Measurements from ENCODE around the gene USP24.

Gene USP24

DNA sequence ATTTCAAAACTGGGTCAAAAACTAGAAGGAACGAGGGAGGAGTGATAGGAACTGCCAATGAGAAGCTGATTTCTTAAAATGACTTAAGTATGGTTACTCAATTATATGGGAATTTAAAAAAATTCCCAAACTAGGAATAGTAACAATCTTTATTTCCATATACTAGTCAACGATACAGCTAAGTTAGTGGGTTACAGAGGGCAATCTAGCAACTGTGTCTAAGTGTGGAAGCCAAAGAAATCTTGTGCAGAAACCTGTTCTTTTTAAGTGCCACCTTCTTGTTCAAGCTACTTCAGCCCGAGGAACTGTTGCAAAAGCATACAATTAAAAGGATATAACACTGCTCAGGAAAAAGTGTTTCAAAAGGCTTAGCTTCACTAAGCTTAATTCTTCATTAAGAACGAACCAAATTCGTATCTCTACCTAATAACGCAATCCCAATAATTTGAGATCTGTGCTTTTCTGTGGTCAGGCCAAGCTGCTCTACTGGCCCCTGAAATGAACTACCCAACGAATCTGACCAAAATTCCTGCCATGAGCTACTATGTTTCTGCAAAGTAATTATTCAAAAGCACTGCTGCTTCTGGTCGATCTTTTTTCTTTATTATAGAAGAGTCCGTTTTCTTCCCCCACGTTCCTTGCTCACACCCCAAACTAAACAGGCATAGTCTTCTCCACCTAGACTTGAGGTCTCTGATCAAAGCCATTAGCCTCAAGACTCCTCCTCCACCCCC, 1.8 kb downstream of the USP24 start:
- H3K27me3 ChIP-seq (replicated peaks; ENCODE audit: control insufficient read depth, insufficient read depth, low read length, poor library complexity, severe bottlenecking): no peaks in the 10 kb centered on the region
- no peak for DNase-seq
- peaks cover 40% of the 10 kb centered on the region for H3K4me1 ChIP-seq (ENCODE audit: control insufficient read depth, insufficient read depth, low read length, poor library complexity, severe bottlenecking)
- H3K9me3 ChIP-seq (ENCODE audit: control insufficient read depth, low read length): no peaks in the 10 kb centered on the region
- H3K27ac ChIP-seq (ENCODE audit: insufficient read depth, low read length, poor library complexity, severe bottlenecking): peak overlapping the region; percentile 87
- no peaks in the 10 kb centered on the region for H3K36me3 ChIP-seq (ENCODE audit: control insufficient read depth, insufficient read depth, low read length)
- H3K4me3 ChIP-seq (ENCODE audit: insufficient read depth, low read depth, low read length, poor library complexity, severe bottlenecking): peak overlapping the region; percentile 85

DNA sequence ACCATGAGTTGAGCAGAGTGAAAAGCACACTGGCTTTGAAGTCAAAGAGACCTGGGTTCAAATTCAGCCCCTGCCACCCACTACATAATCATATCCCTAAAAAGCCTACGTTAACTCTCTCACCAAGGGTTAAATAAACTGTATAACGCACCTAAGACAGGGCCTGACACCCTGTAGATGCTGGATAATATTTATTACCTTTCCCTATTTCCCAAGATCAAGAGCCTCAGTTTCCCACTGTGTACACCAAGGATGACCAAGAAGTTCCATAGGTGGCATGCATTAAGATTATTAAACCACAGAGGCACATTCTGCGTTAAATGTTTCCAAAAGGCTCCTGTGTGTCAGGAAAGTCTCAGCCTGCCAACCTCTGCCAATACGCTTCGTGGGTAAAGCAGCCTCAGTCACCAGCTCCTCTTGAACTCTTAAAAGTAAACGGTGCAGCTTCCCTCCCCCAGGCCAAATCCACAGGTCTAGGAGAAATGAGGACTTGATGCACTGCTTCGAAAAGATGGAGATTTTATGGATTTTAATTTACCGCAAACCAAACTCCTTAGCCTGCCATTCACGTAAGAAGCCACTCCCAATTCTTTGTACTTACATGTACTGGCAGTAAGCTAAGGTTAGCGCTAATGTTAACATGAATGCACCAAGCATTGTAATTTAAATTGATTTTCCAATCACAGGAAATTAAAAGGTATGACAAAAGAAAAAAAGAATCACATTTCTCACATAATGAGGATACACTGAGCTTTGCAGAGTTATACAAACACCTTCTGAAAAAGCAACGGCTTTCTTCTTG, 2.6 kb downstream of the USP24 start:
- peak overlapping the region; percentile 27 for H3K4me3 ChIP-seq (ENCODE audit: insufficient read depth, low read depth, low read length, poor library complexity, severe bottlenecking)
- no peaks in the 10 kb centered on the region for H3K27me3 ChIP-seq (replicated peaks; ENCODE audit: control insufficient read depth, insufficient read depth, low read length, poor library complexity, severe bottlenecking)
- peak overlapping the region; percentile 38 for H3K27ac ChIP-seq (ENCODE audit: insufficient read depth, low read length, poor library complexity, severe bottlenecking)
- H3K4me1 ChIP-seq (ENCODE audit: control insufficient read depth, insufficient read depth, low read length, poor library complexity, severe bottlenecking): peaks cover 38% of the 10 kb centered on the region
- H3K9me3 ChIP-seq (ENCODE audit: control insufficient read depth, low read length): no peaks in the 10 kb centered on the region
- no peaks in the 10 kb centered on the region for H3K36me3 ChIP-seq (ENCODE audit: control insufficient read depth, insufficient read depth, low read length)
- no peak for DNase-seq

GRCh38 chr1:55211863-55212262, 3.3 kb downstream of the USP24 start:
- Histone ChIP-seq H3K4me1 (ENCODE audit: control insufficient read depth, insufficient read depth, low read length, poor library complexity, severe bottlenecking) (peaks cover 32% of the 10 kb centered on the region), H3K27ac (ENCODE audit: insufficient read depth, low read length, poor library complexity, severe bottlenecking) (peak overlapping the region; percentile 38), H3K4me3 (ENCODE audit: insufficient read depth, low read depth, low read length, poor library complexity, severe bottlenecking) (peak overlapping the region; percentile 27)

DNA sequence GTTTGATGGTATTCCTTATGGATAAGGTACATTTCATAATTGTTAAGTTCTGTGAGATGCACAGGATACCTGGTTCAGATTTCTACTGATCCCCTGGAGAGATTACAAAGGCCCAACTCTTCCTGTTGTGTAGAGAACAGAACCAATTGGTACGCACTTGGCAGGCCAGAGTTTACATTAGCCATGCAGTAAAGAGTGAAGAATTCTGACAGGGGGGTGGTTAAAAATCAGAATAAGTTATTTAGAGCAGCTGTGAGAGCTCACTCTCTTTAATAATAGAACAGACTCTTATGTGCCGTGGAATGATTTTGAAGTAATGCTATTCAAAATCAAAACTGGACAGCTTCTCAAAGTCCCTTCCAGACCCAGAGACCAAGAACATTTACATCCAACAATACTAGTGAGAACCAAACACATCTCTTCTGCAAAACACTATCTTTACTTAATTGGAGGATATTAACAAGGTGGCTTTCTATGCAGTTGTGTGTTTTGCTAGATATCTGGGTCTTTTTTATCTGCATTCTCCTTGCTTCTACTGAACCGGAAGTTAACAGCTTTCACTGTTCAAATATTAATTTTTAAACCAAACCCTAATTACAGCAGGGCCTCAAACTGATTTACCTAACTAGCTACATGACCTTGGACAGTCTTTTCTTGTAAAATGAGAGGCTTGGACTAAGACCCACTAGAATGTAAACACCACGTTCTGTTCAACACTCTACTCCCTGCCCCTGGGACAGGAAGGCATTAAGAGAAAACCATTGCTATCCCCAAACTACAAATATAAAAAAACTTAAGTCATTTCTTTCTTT, 4.0 kb downstream of the USP24 start:
- peaks cover 32% of the 10 kb centered on the region for H3K4me1 ChIP-seq (ENCODE audit: control insufficient read depth, insufficient read depth, low read length, poor library complexity, severe bottlenecking)

More at GRCh38 chr1:55211863-55212262, 3.3 kb downstream of the USP24 start:
- Histone ChIP-seq H3K27me3 (replicated peaks; ENCODE audit: control insufficient read depth, insufficient read depth, low read length, poor library complexity, severe bottlenecking) (no peaks in the 10 kb centered on the region), H3K36me3 (ENCODE audit: control insufficient read depth, insufficient read depth, low read length) (no peaks in the 10 kb centered on the region), H3K9me3 (ENCODE audit: control insufficient read depth, low read length) (no peaks in the 10 kb centered on the region)
- DNase-seq: no peak

GRCh38 chr1:55209247-55209646, 5.9 kb downstream of the USP24 start:
- no peaks in the 10 kb centered on the region for H3K27me3 ChIP-seq (replicated peaks; ENCODE audit: control insufficient read depth, insufficient read depth, low read length, poor library complexity, severe bottlenecking)
- no peak overlapping the region for H3K4me3 ChIP-seq (ENCODE audit: insufficient read depth, low read depth, low read length, poor library complexity, severe bottlenecking)
- H3K9me3 ChIP-seq (ENCODE audit: control insufficient read depth, low read length): no peaks in the 10 kb centered on the region
- H3K4me1 ChIP-seq (ENCODE audit: control insufficient read depth, insufficient read depth, low read length, poor library complexity, severe bottlenecking): peaks cover 30% of the 10 kb centered on the region
- H3K27ac ChIP-seq (ENCODE audit: insufficient read depth, low read length, poor library complexity, severe bottlenecking): no peak overlapping the region
- H3K36me3 ChIP-seq (ENCODE audit: control insufficient read depth, insufficient read depth, low read length): no peaks in the 10 kb centered on the region
- DNase-seq: no peak

More for the DNA sequence above, 4.0 kb downstream of the USP24 start:
- H3K9me3 ChIP-seq (ENCODE audit: control insufficient read depth, low read length): no peaks in the 10 kb centered on the region
- H3K4me3 ChIP-seq (ENCODE audit: insufficient read depth, low read depth, low read length, poor library complexity, severe bottlenecking): no peak overlapping the region
- H3K27me3 ChIP-seq (replicated peaks; ENCODE audit: control insufficient read depth, insufficient read depth, low read length, poor library complexity, severe bottlenecking): no peaks in the 10 kb centered on the region
- DNase-seq: no peak
- H3K36me3 ChIP-seq (ENCODE audit: control insufficient read depth, insufficient read depth, low read length): no peaks in the 10 kb centered on the region
- no peak overlapping the region for H3K27ac ChIP-seq (ENCODE audit: insufficient read depth, low read length, poor library complexity, severe bottlenecking)

DNA sequence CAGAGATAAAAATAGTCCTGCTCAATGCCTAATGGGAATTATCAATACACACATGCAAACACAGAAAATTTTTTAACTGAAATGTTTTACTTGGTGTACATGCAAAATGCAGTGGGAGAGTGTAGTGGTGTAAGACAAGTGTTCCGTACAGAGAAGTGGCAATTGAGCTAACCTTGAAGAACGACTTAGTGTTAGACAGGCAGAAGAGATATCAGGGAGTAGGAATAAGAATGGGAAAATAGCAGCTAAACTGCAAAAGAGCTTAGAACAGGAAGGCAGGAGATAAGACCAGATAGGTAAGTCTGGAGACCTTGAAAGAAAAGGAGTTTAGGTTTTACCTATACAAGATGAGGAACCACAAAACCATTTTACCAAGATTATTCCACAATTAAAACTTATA, 9.0 kb downstream of the USP24 start:
- no peak overlapping the region for H3K27ac ChIP-seq (ENCODE audit: insufficient read depth, low read length, poor library complexity, severe bottlenecking)
- H3K4me3 ChIP-seq (ENCODE audit: insufficient read depth, low read depth, low read length, poor library complexity, severe bottlenecking): no peak overlapping the region
- peaks cover 17% of the 10 kb centered on the region for H3K4me1 ChIP-seq (ENCODE audit: control insufficient read depth, insufficient read depth, low read length, poor library complexity, severe bottlenecking)
- H3K9me3 ChIP-seq (ENCODE audit: control insufficient read depth, low read length): no peaks in the 10 kb centered on the region
- H3K27me3 ChIP-seq (replicated peaks; ENCODE audit: control insufficient read depth, insufficient read depth, low read length, poor library complexity, severe bottlenecking): no peaks in the 10 kb centered on the region
- DNase-seq: no peak
- no peaks in the 10 kb centered on the region for H3K36me3 ChIP-seq (ENCODE audit: control insufficient read depth, insufficient read depth, low read length)

- DNase-seq: no peak
- no peaks in the 10 kb centered on the region for H3K36me3 ChIP-seq (ENCODE audit: control insufficient read depth, insufficient read depth, low read length)
- peaks cover 14% of the 10 kb centered on the region for H3K4me1 ChIP-seq (ENCODE audit: control insufficient read depth, insufficient read depth, low read length, poor library complexity, severe bottlenecking)
- no peak overlapping the region for H3K27ac ChIP-seq (ENCODE audit: insufficient read depth, low read length, poor library complexity, severe bottlenecking)
- H3K27me3 ChIP-seq (replicated peaks; ENCODE audit: control insufficient read depth, insufficient read depth, low read length, poor library complexity, severe bottlenecking): no peaks in the 10 kb centered on the region
- no peaks in the 10 kb centered on the region for H3K9me3 ChIP-seq (ENCODE audit: control insufficient read depth, low read length)
- H3K4me3 ChIP-seq (ENCODE audit: insufficient read depth, low read depth, low read length, poor library complexity, severe bottlenecking): no peak overlapping the region
These were observed 10.2 kb downstream of the USP24 start for GRCh38 chr1:55204997-55205396.

DNA sequence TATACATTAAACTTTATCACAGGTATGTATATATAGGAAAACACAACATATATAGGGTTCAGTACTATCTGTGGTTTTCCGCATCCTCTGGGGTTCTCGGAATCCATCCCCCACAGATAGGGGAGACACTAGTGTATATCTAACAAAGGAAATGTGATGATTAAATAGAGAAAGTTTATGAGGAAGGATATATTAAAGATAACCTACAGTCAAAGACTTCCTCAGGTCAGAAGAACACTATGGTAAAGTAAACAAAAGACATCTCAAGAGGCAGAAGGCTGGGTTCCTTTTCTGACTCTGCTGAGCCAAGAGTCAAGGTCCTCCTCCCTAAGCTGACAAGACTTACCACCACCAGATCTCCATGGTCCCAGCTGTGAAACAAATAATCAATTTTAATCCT, 12.1 kb downstream of the USP24 start:
- no peaks in the 10 kb centered on the region for H3K9me3 ChIP-seq (ENCODE audit: control insufficient read depth, low read length)
- H3K4me1 ChIP-seq (ENCODE audit: control insufficient read depth, insufficient read depth, low read length, poor library complexity, severe bottlenecking): peaks cover 16% of the 10 kb centered on the region
- no peak overlapping the region for H3K4me3 ChIP-seq (ENCODE audit: insufficient read depth, low read depth, low read length, poor library complexity, severe bottlenecking)
- H3K27me3 ChIP-seq (replicated peaks; ENCODE audit: control insufficient read depth, insufficient read depth, low read length, poor library complexity, severe bottlenecking): no peaks in the 10 kb centered on the region
- H3K36me3 ChIP-seq (ENCODE audit: control insufficient read depth, insufficient read depth, low read length): no peaks in the 10 kb centered on the region
- DNase-seq: no peak
- no peak overlapping the region for H3K27ac ChIP-seq (ENCODE audit: insufficient read depth, low read length, poor library complexity, severe bottlenecking)

- no peak for DNase-seq
- Histone ChIP-seq H3K9me3 (ENCODE audit: control insufficient read depth, low read length) (no peaks in the 10 kb centered on the region), H3K4me3 (ENCODE audit: insufficient read depth, low read depth, low read length, poor library complexity, severe bottlenecking) (no peak overlapping the region), H3K27me3 (replicated peaks; ENCODE audit: control insufficient read depth, insufficient read depth, low read length, poor library complexity, severe bottlenecking) (no peaks in the 10 kb centered on the region), H3K27ac (ENCODE audit: insufficient read depth, low read length, poor library complexity, severe bottlenecking) (no peak overlapping the region), H3K4me1 (ENCODE audit: control insufficient read depth, insufficient read depth, low read length, poor library complexity, severe bottlenecking) (peaks cover 21% of the 10 kb centered on the region), H3K36me3 (ENCODE audit: control insufficient read depth, insufficient read depth, low read length) (no peaks in the 10 kb centered on the region)
These were observed 14.5 kb downstream of the USP24 start for GRCh38 chr1:55200667-55201066.
